ENCODE data around the gene IGF2. TPM values are rescaled to one million over a fixed set of nuclear protein-coding genes. Genes with fewer than 3 reads are reported as not detected.

The IGF2 gene
- total and polyA plus RNA-seq, 10 of the 15 experiments (the other 5 are each of a cell fraction or from before 2014, with no cell fraction given) = 0.41 TPM; not detected in 9

DNA sequence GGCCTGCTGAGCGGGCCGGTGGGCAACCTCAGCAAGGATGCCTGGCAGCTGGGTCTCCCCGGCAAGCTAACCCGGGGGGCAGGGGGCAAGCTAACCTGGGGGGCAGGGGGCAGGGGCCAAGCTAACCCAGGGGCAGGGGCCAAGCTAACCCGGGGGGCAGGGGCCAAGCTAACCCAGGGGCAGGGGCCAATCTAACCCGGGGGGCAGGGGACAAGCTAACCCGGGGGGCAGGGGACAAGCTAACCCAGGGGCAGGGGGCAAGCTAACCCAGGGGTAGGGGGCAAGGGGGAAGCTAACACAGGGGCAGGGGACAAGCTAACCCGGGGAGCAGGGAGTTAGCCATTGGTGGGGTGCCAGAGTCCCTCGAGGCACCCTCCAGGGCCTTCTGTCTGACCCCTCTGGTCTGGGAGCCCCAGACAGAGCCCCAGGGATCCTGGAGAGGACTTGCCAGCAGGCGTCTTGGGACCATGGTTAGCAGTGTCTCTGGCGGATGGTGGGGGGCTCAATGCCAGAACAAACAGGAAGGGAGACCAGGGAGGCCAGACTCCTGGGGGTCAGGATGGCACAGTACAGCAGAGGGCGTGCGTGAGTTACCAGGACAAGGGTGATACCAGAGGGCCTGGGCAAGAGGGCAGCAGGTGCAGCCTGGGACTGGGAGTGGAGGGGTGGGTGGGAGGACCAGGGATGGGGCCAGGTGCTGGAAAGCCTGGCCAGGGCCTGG lies 16.1 kb downstream of the IGF2 start (continued):
- TF ChIP-seq, protein P1, sequence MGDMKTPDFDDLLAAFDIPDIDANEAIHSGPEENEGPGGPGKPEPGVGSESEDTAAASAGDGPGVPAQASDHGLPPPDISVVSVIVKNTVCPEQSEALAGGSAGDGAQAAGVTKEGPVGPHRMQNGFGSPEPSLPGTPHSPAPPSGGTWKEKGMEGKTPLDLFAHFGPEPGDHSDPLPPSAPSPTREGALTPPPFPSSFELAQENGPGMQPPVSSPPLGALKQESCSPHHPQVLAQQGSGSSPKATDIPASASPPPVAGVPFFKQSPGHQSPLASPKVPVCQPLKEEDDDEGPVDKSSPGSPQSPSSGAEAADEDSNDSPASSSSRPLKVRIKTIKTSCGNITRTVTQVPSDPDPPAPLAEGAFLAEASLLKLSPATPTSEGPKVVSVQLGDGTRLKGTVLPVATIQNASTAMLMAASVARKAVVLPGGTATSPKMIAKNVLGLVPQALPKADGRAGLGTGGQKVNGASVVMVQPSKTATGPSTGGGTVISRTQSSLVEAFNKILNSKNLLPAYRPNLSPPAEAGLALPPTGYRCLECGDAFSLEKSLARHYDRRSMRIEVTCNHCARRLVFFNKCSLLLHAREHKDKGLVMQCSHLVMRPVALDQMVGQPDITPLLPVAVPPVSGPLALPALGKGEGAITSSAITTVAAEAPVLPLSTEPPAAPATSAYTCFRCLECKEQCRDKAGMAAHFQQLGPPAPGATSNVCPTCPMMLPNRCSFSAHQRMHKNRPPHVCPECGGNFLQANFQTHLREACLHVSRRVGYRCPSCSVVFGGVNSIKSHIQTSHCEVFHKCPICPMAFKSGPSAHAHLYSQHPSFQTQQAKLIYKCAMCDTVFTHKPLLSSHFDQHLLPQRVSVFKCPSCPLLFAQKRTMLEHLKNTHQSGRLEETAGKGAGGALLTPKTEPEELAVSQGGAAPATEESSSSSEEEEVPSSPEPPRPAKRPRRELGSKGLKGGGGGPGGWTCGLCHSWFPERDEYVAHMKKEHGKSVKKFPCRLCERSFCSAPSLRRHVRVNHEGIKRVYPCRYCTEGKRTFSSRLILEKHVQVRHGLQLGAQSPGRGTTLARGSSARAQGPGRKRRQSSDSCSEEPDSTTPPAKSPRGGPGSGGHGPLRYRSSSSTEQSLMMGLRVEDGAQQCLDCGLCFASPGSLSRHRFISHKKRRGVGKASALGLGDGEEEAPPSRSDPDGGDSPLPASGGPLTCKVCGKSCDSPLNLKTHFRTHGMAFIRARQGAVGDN (IDR thresholded peaks at IDR 0.05) = no peak
- TF ChIP-seq SMARCA5 (IDR thresholded peaks at IDR 0.05) (no peak), HDGF (IDR thresholded peaks at IDR 0.05) (no peak), CREM (IDR thresholded peaks at IDR 0.05; ENCODE audit: low read depth) (no peak)

DNA sequence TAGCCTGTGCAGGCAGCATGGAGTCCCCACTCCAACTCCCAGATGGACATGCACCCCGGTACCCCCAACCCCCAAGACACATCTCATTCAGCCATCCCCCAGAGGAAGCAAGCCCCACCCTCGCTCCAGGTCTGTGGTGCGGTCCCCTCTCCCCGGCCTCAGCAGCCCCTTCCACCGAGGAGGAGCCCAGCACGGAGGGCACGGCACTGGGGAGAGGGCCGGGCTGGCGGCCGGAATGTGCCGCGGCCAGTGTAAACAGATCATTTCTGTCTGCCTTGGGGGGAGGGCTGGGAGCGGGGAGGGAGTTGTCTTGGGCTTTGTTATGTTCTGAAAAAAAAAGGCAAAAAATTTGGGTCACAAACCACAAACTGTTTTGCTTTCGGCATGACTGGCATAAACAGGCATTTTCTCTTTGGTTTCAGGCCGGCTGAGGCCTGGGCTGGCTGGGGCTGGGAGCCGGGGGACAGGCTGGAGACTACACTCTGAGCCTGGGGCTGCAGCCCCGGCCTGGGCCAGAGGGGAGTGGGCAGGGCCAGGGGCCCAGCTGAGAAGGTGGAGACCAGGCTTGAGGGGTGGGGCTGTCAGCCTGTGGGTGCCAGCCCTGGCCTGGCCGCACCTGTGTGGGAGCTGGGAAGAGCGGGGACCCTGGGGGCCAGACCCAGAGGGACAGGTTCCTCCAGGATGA lies 16.8 kb downstream of the IGF2 start:
- SMC1A ChIA-PET (ENCODE audit: uncharacterized antibody, unreplicated experiment) = no interaction called here
- H3K9ac ChIP-seq (ENCODE audit: control insufficient read depth, insufficient read depth, low read length) = no peak overlapping the region
- no peak overlapping the region for H3K27ac ChIP-seq (ENCODE audit: control insufficient read depth, insufficient read depth)
- no peaks in the 10 kb centered on the region for H3K9me3 ChIP-seq (replicated peaks; ENCODE audit: control insufficient read depth, insufficient read depth, low read length)
- no peaks in the 10 kb centered on the region; a peak in 1 of 4 replicates for H3K27me3 ChIP-seq (replicated peaks in 1 of 2; ENCODE audit: control insufficient read depth in 2 of 2, insufficient read depth in 2 of 2, low read length in 1 of 2)
- no peak overlapping the region for H3K4me2 ChIP-seq (ENCODE audit: control insufficient read depth, insufficient read depth)
- POLR2A ChIA-PET = no interaction called here
- H3K4me1 ChIP-seq (ENCODE audit: control insufficient read depth, insufficient read depth, low read length) = no peaks in the 10 kb centered on the region
- no peaks in the 10 kb centered on the region for H3K79me2 ChIP-seq (ENCODE audit: control insufficient read depth, insufficient read depth, low read length)
- no peaks in the 10 kb centered on the region for H4K20me1 ChIP-seq (ENCODE audit: control insufficient read depth, insufficient read depth)
- BruUV-seq (replicated peaks) = no TSS peak
- H3K36me3 ChIP-seq (ENCODE audit: control insufficient read depth in 2 of 2, insufficient read depth in 2 of 2, low read length in 1 of 2) = no peaks in the 10 kb centered on the region
- no peak for ATAC-seq
- RAD21 ChIA-PET (ENCODE audit: unreplicated experiment) = no interaction called here
- WGBS (ENCODE audit: insufficient coverage, insufficient replicate concordance, low lambda C conversion rate, missing lambda C conversion rate) = 23% methylated on average over 19 of the region's 19 CpGs
- in situ Hi-C loops (cut with MboI) = no loop called here
- no peak overlapping the region for H2AFZ ChIP-seq (ENCODE audit: control insufficient read depth, low read depth, low read length)
- no peak for DNase-seq (ENCODE audit: low read depth, low spot score)
- no peak for FAIRE-seq
- H3K4me3 ChIP-seq = no peak overlapping the region
- CTCF ChIA-PET = interaction anchor here (2.7 kb wide), 1 partner anchor 29 kb away, joined by 11 read pairs; no protein-coding TSS in a partner anchor
- intact Hi-C loops (cut with micrococcal nuclease; ENCODE audit: unreplicated experiment) = no loop called here
- TF ChIP-seq ZNF24 (IDR thresholded peaks at IDR 0.05) (no peak), TCF3 (IDR thresholded peaks at IDR 0.05; ENCODE audit: borderline replicate concordance, insufficient read depth, low read depth, low read length) (no peak), PAX5 (IDR thresholded peaks at IDR 0.05; ENCODE audit: borderline replicate concordance, low read depth, low read length) (no peak), TBL1XR1 (IDR thresholded peaks at IDR 0.05; ENCODE audit: low read depth, low read length) (no peak), IKZF2 (IDR thresholded peaks at IDR 0.05) (no peak)
- TF ChIP-seq, protein P2, sequence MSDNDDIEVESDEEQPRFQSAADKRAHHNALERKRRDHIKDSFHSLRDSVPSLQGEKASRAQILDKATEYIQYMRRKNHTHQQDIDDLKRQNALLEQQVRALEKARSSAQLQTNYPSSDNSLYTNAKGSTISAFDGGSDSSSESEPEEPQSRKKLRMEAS (IDR thresholded peaks at IDR 0.05; ENCODE audit: low read depth, low read length) = no peak
- TF ChIP-seq, protein P3, sequence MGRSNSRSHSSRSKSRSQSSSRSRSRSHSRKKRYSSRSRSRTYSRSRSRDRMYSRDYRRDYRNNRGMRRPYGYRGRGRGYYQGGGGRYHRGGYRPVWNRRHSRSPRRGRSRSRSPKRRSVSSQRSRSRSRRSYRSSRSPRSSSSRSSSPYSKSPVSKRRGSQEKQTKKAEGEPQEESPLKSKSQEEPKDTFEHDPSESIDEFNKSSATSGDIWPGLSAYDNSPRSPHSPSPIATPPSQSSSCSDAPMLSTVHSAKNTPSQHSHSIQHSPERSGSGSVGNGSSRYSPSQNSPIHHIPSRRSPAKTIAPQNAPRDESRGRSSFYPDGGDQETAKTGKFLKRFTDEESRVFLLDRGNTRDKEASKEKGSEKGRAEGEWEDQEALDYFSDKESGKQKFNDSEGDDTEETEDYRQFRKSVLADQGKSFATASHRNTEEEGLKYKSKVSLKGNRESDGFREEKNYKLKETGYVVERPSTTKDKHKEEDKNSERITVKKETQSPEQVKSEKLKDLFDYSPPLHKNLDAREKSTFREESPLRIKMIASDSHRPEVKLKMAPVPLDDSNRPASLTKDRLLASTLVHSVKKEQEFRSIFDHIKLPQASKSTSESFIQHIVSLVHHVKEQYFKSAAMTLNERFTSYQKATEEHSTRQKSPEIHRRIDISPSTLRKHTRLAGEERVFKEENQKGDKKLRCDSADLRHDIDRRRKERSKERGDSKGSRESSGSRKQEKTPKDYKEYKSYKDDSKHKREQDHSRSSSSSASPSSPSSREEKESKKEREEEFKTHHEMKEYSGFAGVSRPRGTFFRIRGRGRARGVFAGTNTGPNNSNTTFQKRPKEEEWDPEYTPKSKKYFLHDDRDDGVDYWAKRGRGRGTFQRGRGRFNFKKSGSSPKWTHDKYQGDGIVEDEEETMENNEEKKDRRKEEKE (IDR thresholded peaks at IDR 0.05) = no peak
- TF ChIP-seq, protein P4, sequence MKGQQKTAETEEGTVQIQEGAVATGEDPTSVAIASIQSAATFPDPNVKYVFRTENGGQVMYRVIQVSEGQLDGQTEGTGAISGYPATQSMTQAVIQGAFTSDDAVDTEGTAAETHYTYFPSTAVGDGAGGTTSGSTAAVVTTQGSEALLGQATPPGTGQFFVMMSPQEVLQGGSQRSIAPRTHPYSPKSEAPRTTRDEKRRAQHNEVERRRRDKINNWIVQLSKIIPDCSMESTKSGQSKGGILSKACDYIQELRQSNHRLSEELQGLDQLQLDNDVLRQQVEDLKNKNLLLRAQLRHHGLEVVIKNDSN (IDR thresholded peaks at IDR 0.05; ENCODE audit: borderline replicate concordance, extremely low read length, insufficient read depth, low read depth, low read length) = no peak

Data from GM12878 (cell line).